HCT116 (cell line): ENCODE results near the gene TCF7L2. TPM values are rescaled to one million over a fixed set of nuclear protein-coding genes. Genes with fewer than 3 reads are reported as not detected.

Experiments
- ATAC-seq: fragments of 200-7000 bp; cut with Tn5 transposase; 2 replicates; pipeline ENCODE4 v1.9.1; 2020; ENCODE audit warnings: mild to moderate bottlenecking, moderate library complexity
- BruUV-seq: library from RNA; stranded (reverse); fragments of 400-500 nt; replicated peaks from 2 replicates; lab custom pipeline; 2021; lab: Mats Ljungman, UMichigan
- CTCF ChIA-PET: fragments of 300-600 bp; sonication (Branson Sonifier 250); formaldehyde crosslinking; loops from one replicate; lab custom pipeline; 2021; ENCODE audit warnings: antibody characterized with exemption; lab: Charles Lee
- POLR2A ChIA-PET: fragments of 300-600, 350-600 bp; sonication (Branson Sonifier 250); formaldehyde crosslinking; loops from one replicate; lab custom pipeline; 2021; ENCODE audit warnings: antibody characterized with exemption; lab: Charles Lee
- RAD21 ChIA-PET, 2 experiments: fragments of 300-600 bp; sonication (Branson Sonifier 250); formaldehyde crosslinking; loops; one replicate each; lab custom pipeline; 2023; ENCODE audit warnings: low total read pairs in 2 of 2; ENCODE audit not compliant: uncharacterized antibody in 2 of 2, unreplicated experiment in 2 of 2, low non-redundant PET in 1 of 2; lab: Charles Lee
- DNase-seq: peaks from one replicate; pipeline ENCODE4 v3.0.0-alpha.2; 2010; ENCODE audit warnings: low read depth, low spot score
- H2AFZ ChIP-seq: fragments of 200-600 bp; shearing (Covaris generic), sonication (generic); 2 replicates; pipeline ENCODE4 v1.6.1; 2017; ENCODE audit warnings: low read depth, mixed run types, mixed read lengths, antibody characterized with exemption, low read length; ENCODE audit not compliant: poor library complexity, severe bottlenecking
- H3K27ac ChIP-seq: 2 replicates; pipeline ENCODE4 v1.5.1; 2012; ENCODE audit warnings: low read depth, low read length
- H3K27me3 ChIP-seq: fragments of 200-600 bp; sonication (generic); 2 replicates; pipeline ENCODE4 v1.6.1; 2016; ENCODE audit warnings: mixed run types, low read length, mixed read lengths; ENCODE audit not compliant: insufficient read depth
- H3K36me3 ChIP-seq, 2 experiments: fragments of 200-500 bp in 1 of 2; fragments of 200-600 bp in 1 of 2; sonication (Bioruptor generic) in 1 of 2; sonication (generic) in 1 of 2; 2 replicates each; pipeline versions ENCODE4 v1.5.1 to v1.6.1; 2014 to 2016; ENCODE audit warnings: low read length in 2 of 2, inconsistent platforms in 1 of 2, mixed read lengths in 1 of 2, mixed run types in 1 of 2; ENCODE audit not compliant: insufficient read depth in 2 of 2, control insufficient read depth in 1 of 2
- H3K4me1 ChIP-seq, 2 experiments: fragments of 200-600 bp in 1 of 2; sonication (generic) in 1 of 2; 2 replicates each; pipeline versions ENCODE4 v1.5.1 to v1.6.1; 2012 to 2017; ENCODE audit warnings: low read length in 2 of 2, inconsistent platforms in 1 of 2, mild to moderate bottlenecking in 1 of 2, mixed read lengths in 1 of 2, mixed run types in 1 of 2, moderate library complexity in 1 of 2; ENCODE audit not compliant: insufficient read depth in 2 of 2, control insufficient read depth in 1 of 2
- H3K4me2 ChIP-seq: fragments of 200-600 bp; sonication (generic); 2 replicates; pipeline ENCODE4 v1.6.1; 2017; ENCODE audit warnings: mixed run types, low read length, mixed read lengths
- H3K4me3 ChIP-seq, 2 experiments: fragments of 200-600 bp in 1 of 2; sonication (generic) in 1 of 2; replicated peaks in 1 of 2; 2 replicates each; pipeline ENCODE4 v1.5.1; 2011 to 2016; ENCODE audit warnings: low read length in 2 of 2, control low read depth in 1 of 2, low read depth in 1 of 2, mild to moderate bottlenecking in 1 of 2, mixed read lengths in 1 of 2, mixed run types in 1 of 2
- H3K79me2 ChIP-seq: fragments of 200-600 bp; sonication (generic); 2 replicates; pipeline ENCODE4 v1.6.1; 2017; ENCODE audit warnings: mild to moderate bottlenecking, mixed run types, low read length, moderate library complexity, mixed read lengths; ENCODE audit not compliant: insufficient read depth
- H3K9ac ChIP-seq: fragments of 200-600 bp; sonication (generic); 2 replicates; pipeline ENCODE4 v1.6.1; 2016; ENCODE audit warnings: low read length, mixed read lengths
- H3K9me2 ChIP-seq: fragments of 200-600 bp; sonication (generic), shearing (Covaris generic); 2 replicates; pipeline ENCODE4 v1.6.1; 2017; ENCODE audit warnings: mixed run types, mild to moderate bottlenecking, moderate library complexity; ENCODE audit not compliant: insufficient read depth
- H3K9me3 ChIP-seq, 2 experiments: fragments of 200-500 bp in 1 of 2; fragments of 200-600 bp in 1 of 2; sonication (Bioruptor generic) in 1 of 2; sonication (generic) in 1 of 2; 2 replicates each; pipeline ENCODE4 v1.6.1; 2014 to 2017; ENCODE audit warnings: low read length in 2 of 2, mixed read lengths in 2 of 2, inconsistent platforms in 1 of 2, low read depth in 1 of 2, mild to moderate bottlenecking in 1 of 2, mixed run types in 1 of 2, moderate library complexity in 1 of 2; ENCODE audit not compliant: control insufficient read depth in 1 of 2, insufficient read depth in 1 of 2
- H4K20me1 ChIP-seq: fragments of 200-600 bp; sonication (generic), shearing (Covaris generic); 2 replicates; pipeline ENCODE4 v1.6.1; 2017; ENCODE audit warnings: mixed run types, mild to moderate bottlenecking, moderate library complexity; ENCODE audit not compliant: insufficient read depth
- ATF3 ChIP-seq: IDR thresholded peaks from 2 replicates; pipeline ENCODE4 v1.6.1; 2012
- EGR1 ChIP-seq: IDR thresholded peaks from 2 replicates; pipeline ENCODE4 v1.6.1; 2012; ENCODE audit warnings: low read depth
- MAX ChIP-seq: IDR thresholded peaks from 2 replicates; pipeline ENCODE4 v1.6.1; 2012
- POLR2AphosphoS5 ChIP-seq: IDR thresholded peaks from 2 replicates; pipeline ENCODE4 v1.6.1; 2011; ENCODE audit warnings: mild to moderate bottlenecking, low read depth, low read length, moderate library complexity
- intact Hi-C: fragments of 100-400 bp; cut with micrococcal nuclease; formaldehyde crosslinking; loops from 2 replicates; pipeline ENCODE4 v1.10.0; 2022
- total RNA-seq: library from RNA; stranded (reverse); gene quantifications from one replicate; pipeline ENCODE4 v1.2.1, GENCODE V29; 2021; ENCODE audit not compliant: unreplicated experiment

Gene TCF7L2
- total RNA-seq, 1 experiment from 2014 or later, result 164 TPM

DNA sequence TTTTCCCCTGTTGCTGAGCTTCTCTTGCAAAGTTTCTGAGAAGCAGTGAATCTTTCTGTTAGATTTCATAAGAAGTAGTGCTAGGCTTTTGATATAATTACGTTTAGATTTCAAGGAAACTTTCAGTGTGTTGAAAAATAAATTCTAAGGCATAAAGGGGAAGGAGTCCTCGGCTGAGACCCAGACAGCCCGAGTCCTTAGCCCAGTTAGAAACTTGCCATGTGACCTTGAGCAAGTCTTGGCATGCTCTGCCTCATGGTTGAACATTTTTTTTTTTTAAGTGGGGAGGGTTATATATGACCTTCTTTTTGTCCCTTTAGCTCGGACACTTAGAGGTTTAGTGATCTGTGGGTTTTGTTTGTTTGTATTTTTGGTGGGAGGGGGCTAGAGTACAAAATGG lies 117.5 kb downstream of the TCF7L2 start (continued):
- no peak for TF ChIP-seq ATF3

GRCh38 chr10:113068178-113068890 lies 118.3 kb downstream of the TCF7L2 start:
- H3K36me3 ChIP-seq, result peaks cover 0 to 16% of the 10 kb centered on the region in 2 experiments; a peak in 1 of 4 replicates
- H3K4me1 ChIP-seq, result peaks cover 82 to 93% of the 10 kb centered on the region in 2 experiments
- H3K9me2 ChIP-seq, result no peaks in the 10 kb centered on the region
- no TSS peak for BruUV-seq
- H2AFZ ChIP-seq, result no peak overlapping the region
- H3K27me3 ChIP-seq, result no peaks in the 10 kb centered on the region
- POLR2A ChIA-PET, result interaction anchor here (0.6 kb wide), 1 partner anchor 132 kb away, joined by 3 read pairs; no protein-coding TSS in a partner anchor
- DNase-seq, result no peak
- no peak for ATAC-seq
- RAD21 ChIA-PET, result no interaction called here
- intact Hi-C loops, result no loop called here
- peak overlapping the region; percentile 45 for H3K4me2 ChIP-seq
- TF ChIP-seq EGR1 (no peak), POLR2AphosphoS5 (peak; percentile 20; the same call in 1 of the 2 replicates)
- TF ChIP-seq, all 23 proteins: peak for 1
- H3K9me3 ChIP-seq, result no peaks in the 10 kb centered on the region
- CTCF ChIA-PET, result no interaction called here
- peaks cover 23% of the 10 kb centered on the region for H4K20me1 ChIP-seq
- peak overlapping the region; percentile 45 for H3K27ac ChIP-seq
- no peak overlapping the region for H3K9ac ChIP-seq
- H3K79me2 ChIP-seq, result peaks cover 95% of the 10 kb centered on the region
- no peak overlapping the region for H3K4me3 ChIP-seq

DNA sequence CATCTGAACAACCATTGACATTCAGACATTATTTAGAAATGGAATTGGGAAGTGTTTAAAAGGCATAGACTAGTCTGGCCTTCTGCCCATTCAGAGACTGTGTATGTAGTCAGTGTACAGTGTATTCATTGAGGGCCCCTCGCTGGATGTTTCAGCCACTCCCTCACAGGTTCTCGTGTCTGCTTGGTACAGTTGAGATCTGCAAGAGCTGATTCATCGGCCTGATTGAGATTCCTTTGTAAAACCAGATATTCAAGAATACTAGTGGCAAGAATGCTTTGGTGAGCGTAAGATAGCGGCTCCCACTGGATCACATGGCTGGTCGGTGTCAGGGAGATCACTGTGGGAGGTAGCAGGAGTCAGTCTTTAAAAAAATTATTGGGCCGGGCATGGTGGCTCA lies 119.5 kb downstream of the TCF7L2 start:
- peak overlapping the region in 1 of 2 experiments; percentile 3; a peak in 1 of 4 replicates for H3K4me3 ChIP-seq
- peak; percentile 65 for DNase-seq
- H3K36me3 ChIP-seq, result peaks cover 0 to 13% of the 10 kb centered on the region in 2 experiments; a peak in 1 of 4 replicates
- no TSS peak for BruUV-seq
- H3K4me2 ChIP-seq, result peak overlapping the region; percentile 45
- intact Hi-C loops, result no loop called here
- H3K79me2 ChIP-seq, result peaks cover 92% of the 10 kb centered on the region
- no peaks in the 10 kb centered on the region for H3K27me3 ChIP-seq
- ChIA-PET RAD21 (no interaction called here), POLR2A (interaction anchor here (0.9 to 1.8 kb wide), 3 partner anchors 14 to 119 kb away, joined by 3 to 5 read pairs (median 4); partner anchors contain the start of gene TCF7L2), CTCF (interaction anchor here (2.4 kb wide), 1 partner anchor 17 kb away, joined by 6 read pairs; no protein-coding TSS in a partner anchor)
- no peaks in the 10 kb centered on the region for H3K9me2 ChIP-seq
- peak; percentile 15 for ATAC-seq
- peak overlapping the region; percentile 45 for H3K27ac ChIP-seq
- H4K20me1 ChIP-seq, result peaks cover 16% of the 10 kb centered on the region
- H3K4me1 ChIP-seq, result peaks cover 85 to 94% of the 10 kb centered on the region in 2 experiments
- peak overlapping the region; percentile 29; the same call in 1 of the 2 replicates for H3K9ac ChIP-seq
- no peak overlapping the region for H2AFZ ChIP-seq
- H3K9me3 ChIP-seq, result no peaks in the 10 kb centered on the region
- TF ChIP-seq MAX (no peak), POLR2AphosphoS5 (peak; percentile 36)
